VCaP (cell line): ENCODE results near the gene AMBP.
A peak's percentile ranks its signal among the peaks of the same experiment; 100 is the strongest.

Experiments
- H3K27ac ChIP-seq: fragments of 450-650 bp; 2 replicates; pipeline ENCODE4 v1.5.1; 2017
- TF ChIP-seq, protein P1 (sequence below): fragments of 450-650 bp; conservative IDR thresholded peaks from 2 replicates; pipeline ENCODE4 v1.5.1; 2017; ENCODE audit warnings: mild to moderate bottlenecking, moderate library complexity

Gene AMBP

GRCh38 chr9:114098936-114099668 is 21.0 kb upstream of the AMBP start, which contains the start of gene KIF12:
Gene KIF12 (minus strand): TSS chr9:114099292. CDS start chr9:114099276, 16 bp downstream.
- TF ChIP-seq, protein P1, sequence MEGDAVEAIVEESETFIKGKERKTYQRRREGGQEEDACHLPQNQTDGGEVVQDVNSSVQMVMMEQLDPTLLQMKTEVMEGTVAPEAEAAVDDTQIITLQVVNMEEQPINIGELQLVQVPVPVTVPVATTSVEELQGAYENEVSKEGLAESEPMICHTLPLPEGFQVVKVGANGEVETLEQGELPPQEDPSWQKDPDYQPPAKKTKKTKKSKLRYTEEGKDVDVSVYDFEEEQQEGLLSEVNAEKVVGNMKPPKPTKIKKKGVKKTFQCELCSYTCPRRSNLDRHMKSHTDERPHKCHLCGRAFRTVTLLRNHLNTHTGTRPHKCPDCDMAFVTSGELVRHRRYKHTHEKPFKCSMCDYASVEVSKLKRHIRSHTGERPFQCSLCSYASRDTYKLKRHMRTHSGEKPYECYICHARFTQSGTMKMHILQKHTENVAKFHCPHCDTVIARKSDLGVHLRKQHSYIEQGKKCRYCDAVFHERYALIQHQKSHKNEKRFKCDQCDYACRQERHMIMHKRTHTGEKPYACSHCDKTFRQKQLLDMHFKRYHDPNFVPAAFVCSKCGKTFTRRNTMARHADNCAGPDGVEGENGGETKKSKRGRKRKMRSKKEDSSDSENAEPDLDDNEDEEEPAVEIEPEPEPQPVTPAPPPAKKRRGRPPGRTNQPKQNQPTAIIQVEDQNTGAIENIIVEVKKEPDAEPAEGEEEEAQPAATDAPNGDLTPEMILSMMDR: no peak
- peak within 1 kb of the TSS; percentile 83 for H3K27ac ChIP-seq

- TF ChIP-seq, protein P1: no peak
- peak overlapping the region; percentile 83 for H3K27ac ChIP-seq
These were observed 20.2 kb upstream of the AMBP start for GRCh38 chr9:114098021-114098935.

- TF ChIP-seq, protein P1: no peak
- H3K27ac ChIP-seq: peak overlapping the region; percentile 83
These were observed 19.5 kb upstream of the AMBP start for GRCh38 chr9:114097613-114098020.

DNA sequence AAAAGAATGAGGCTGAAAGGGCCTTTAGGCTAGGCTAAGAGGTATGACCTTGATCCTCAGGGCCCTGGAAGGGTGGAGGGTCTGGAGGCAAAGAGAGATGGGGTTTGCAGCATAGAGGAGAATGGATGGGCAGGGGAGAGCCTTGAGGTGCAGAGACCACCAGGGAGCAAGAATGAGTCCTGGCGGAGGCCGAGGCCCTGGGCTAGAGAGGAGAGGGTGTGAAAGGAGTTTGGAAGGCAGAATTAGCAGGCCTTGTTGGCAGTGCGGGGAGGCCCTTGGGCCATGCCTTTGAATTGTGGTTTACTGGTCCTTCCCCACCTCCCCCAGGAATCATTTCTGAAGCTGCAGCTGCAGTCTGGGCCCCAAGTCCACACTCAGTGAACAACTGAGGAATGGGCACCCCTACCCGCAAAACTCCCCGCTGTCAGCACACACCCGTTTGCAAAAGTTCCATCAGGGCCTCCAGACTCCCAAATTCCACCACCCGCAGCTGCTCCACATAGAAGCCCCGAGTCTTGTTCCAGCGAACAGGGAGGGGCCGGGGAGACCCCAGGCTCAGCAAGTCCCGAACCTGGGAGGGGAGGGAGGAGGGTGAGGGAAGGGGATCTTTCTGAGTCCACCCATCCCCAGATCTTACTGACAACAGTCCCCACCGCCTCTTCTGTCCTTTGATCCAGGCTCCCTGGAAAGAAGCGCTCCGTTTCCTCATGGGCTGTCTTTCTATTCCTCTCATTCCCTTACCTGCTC is 18.9 kb upstream of the AMBP start:
- TF ChIP-seq, protein P1: no peak
- peak overlapping the region; percentile 83; the same call in 1 of the 2 replicates for H3K27ac ChIP-seq

- H3K27ac ChIP-seq: no peak overlapping the region
- TF ChIP-seq, protein P1: 0 out of 2 replicates have a peak, but pooled peaks have one; percentile 15
These were observed 18.0 kb upstream of the AMBP start for GRCh38 chr9:114096041-114096511.

- no peak overlapping the region for H3K27ac ChIP-seq
- TF ChIP-seq, protein P1: no peak
These were observed 16.9 kb upstream of the AMBP start for GRCh38 chr9:114094971-114095370.
